Smooth muscle cell (in vitro differentiated cells): Measurements from ENCODE around the gene KRT33A. TPM values are rescaled to one million over a fixed set of nuclear protein-coding genes. Genes with fewer than 3 reads are reported as not detected.

Experiments used
- DNase-seq: peaks from one replicate; lab custom pipeline; 2025; ENCODE audit not compliant: unreplicated experiment; lab: John Stamatoyannopoulos, UW
- H2AFZ ChIP-seq: fragments of 200-600 bp; sonication (generic); 2 replicates; pipeline ENCODE4 v1.6.0; 2016; ENCODE audit warnings: antibody characterized with exemption, low read depth, mild to moderate bottlenecking
- H3F3A ChIP-seq: fragments of 200-600 bp; sonication (generic); 2 replicates; pipeline ENCODE4 v1.6.0; 2017; ENCODE audit warnings: antibody characterized with exemption, low read depth
- H3K27ac ChIP-seq: fragments of 200-600 bp; sonication (generic); 2 replicates; pipeline ENCODE4 v1.5.1; 2016; ENCODE audit warnings: low read depth, mild to moderate bottlenecking
- H3K27me3 ChIP-seq: fragments of 200-600 bp; sonication (generic); 2 replicates; pipeline ENCODE4 v1.6.1; 2016; ENCODE audit warnings: low read depth, mild to moderate bottlenecking
- H3K36me3 ChIP-seq: fragments of 200-600 bp; sonication (generic); 2 replicates; pipeline ENCODE4 v1.5.1; 2016; ENCODE audit warnings: low read depth
- H3K4me1 ChIP-seq: fragments of 200-600 bp; sonication (generic); 2 replicates; pipeline ENCODE4 v1.5.1; 2016; ENCODE audit warnings: low read depth
- H3K4me2 ChIP-seq: fragments of 200-600 bp; sonication (generic); 2 replicates; pipeline ENCODE4 v1.6.0; 2016; ENCODE audit warnings: mild to moderate bottlenecking
- H3K4me3 ChIP-seq: fragments of 200-600 bp; sonication (generic); 2 replicates; pipeline ENCODE4 v1.5.1; 2016; ENCODE audit warnings: mild to moderate bottlenecking
- H3K79me2 ChIP-seq: fragments of 200-600 bp; sonication (generic); 2 replicates; pipeline ENCODE4 v1.6.0; 2016; ENCODE audit warnings: low read depth, mild to moderate bottlenecking
- H3K9ac ChIP-seq: fragments of 200-600 bp; sonication (generic); 2 replicates; pipeline ENCODE4 v1.6.0; 2016; ENCODE audit warnings: low read depth
- H3K9me3 ChIP-seq: fragments of 200-600 bp; sonication (generic); replicated peaks from 2 replicates; pipeline ENCODE4 v1.5.1; 2016; ENCODE audit warnings: low read depth
- H4K20me1 ChIP-seq: fragments of 200-600 bp; sonication (generic); 2 replicates; pipeline ENCODE4 v1.6.0; 2016; ENCODE audit warnings: low read depth
- WGBS: methylation state at CpG from one replicate; pipeline ENCODE4 v1.1.7; 2016; ENCODE audit warnings: low lambda C conversion rate; 5-methylcytosine and 5-hydroxymethylcytosine counted together
- polyA plus RNA-seq: library from polyadenylated mRNA; unstranded; fragments of >200 nt; fragmentation: Nextera tagmentation; extraction: Ambion mirVana; gene quantifications from 2 replicates; pipeline ENCODE4 v1.2.1, GENCODE V29; 2016
- total RNA-seq: library from RNA; depleted of rRNA; stranded (reverse); fragments of >200 nt; gene quantifications from 2 replicates; pipeline ENCODE4 v1.2.3, GENCODE V29; 2014
- TF ChIP-seq, protein P1 (sequence below): fragments of 200-600 bp; sonication (generic); IDR thresholded peaks from 2 replicates; pipeline ENCODE4 v1.5.1; 2017; ENCODE audit warnings: borderline replicate concordance, mild to moderate bottlenecking, antibody characterized with exemption; ENCODE audit not compliant: insufficient read depth, poor library complexity, severe bottlenecking

The KRT33A gene
- total and polyA plus RNA-seq, 2 experiments from 2014 or later = 0.09 TPM; not detected in 1

DNA sequence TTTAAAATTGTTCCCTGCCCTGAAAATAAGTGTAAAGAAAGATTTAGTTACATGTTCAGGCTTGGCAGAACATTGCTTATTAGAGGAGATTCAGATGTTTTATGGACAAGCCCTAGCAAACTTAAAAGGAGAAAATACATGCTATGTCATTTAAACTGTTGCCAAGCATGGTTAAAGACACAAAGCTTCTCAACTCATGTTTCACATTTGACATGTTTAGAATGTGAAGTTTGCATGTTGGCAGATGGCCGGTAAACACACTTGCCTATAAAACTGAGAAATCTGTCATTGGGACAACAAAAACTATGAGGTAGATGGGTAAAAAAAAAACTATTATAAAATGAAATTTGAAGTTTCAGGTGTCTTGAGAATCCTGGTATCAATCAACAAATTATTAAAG, 53.8 kb downstream of the KRT33A start:
- no peaks in the 10 kb centered on the region for H3K36me3 ChIP-seq
- no peak overlapping the region for H3K4me2 ChIP-seq
- H3K27ac ChIP-seq = no peak overlapping the region
- TF ChIP-seq, protein P1, sequence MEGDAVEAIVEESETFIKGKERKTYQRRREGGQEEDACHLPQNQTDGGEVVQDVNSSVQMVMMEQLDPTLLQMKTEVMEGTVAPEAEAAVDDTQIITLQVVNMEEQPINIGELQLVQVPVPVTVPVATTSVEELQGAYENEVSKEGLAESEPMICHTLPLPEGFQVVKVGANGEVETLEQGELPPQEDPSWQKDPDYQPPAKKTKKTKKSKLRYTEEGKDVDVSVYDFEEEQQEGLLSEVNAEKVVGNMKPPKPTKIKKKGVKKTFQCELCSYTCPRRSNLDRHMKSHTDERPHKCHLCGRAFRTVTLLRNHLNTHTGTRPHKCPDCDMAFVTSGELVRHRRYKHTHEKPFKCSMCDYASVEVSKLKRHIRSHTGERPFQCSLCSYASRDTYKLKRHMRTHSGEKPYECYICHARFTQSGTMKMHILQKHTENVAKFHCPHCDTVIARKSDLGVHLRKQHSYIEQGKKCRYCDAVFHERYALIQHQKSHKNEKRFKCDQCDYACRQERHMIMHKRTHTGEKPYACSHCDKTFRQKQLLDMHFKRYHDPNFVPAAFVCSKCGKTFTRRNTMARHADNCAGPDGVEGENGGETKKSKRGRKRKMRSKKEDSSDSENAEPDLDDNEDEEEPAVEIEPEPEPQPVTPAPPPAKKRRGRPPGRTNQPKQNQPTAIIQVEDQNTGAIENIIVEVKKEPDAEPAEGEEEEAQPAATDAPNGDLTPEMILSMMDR = no peak
- H2AFZ ChIP-seq = no peak overlapping the region
- H3K9ac ChIP-seq = no peak overlapping the region
- H3K27me3 ChIP-seq = no peaks in the 10 kb centered on the region
- no peaks in the 10 kb centered on the region for H3K79me2 ChIP-seq
- H3F3A ChIP-seq = no peaks in the 10 kb centered on the region
- no peaks in the 10 kb centered on the region for H4K20me1 ChIP-seq
- H3K9me3 ChIP-seq = no peaks in the 10 kb centered on the region
- 90% methylated on average over 1 of the region's 1 CpG for WGBS
- H3K4me3 ChIP-seq = no peak overlapping the region
- no peak for DNase-seq
- H3K4me1 ChIP-seq = no peaks in the 10 kb centered on the region

Other genes starting within 250 kb of the KRT33A start
Only the 30 nearest of the 34 such genes appear.
- not detected in 2 replicates for gene KRTAP4-12, start 226.6 kb downstream of the KRT33A start, total RNA-seq
- gene KRTAP4-12, start 226.6 kb downstream of the KRT33A start, polyA plus RNA-seq = not detected in 2 replicates
- not detected in 2 replicates for gene KRTAP4-6, start 210.3 kb downstream of the KRT33A start, total RNA-seq
- gene KRTAP4-6, start 210.3 kb downstream of the KRT33A start, polyA plus RNA-seq = not detected in 2 replicates
- gene KRTAP4-5, start 201.0 kb downstream of the KRT33A start, total RNA-seq = not detected in 2 replicates
- gene KRTAP4-5, start 201.0 kb downstream of the KRT33A start, polyA plus RNA-seq = not detected in 2 replicates
- gene KRTAP4-4, start 190.1 kb downstream of the KRT33A start, total RNA-seq = not detected in 2 replicates
- not detected in 2 replicates for gene KRTAP4-4, start 190.1 kb downstream of the KRT33A start, polyA plus RNA-seq
- gene KRTAP4-3, start 182.6 kb downstream of the KRT33A start, total RNA-seq = not detected in 2 replicates
- not detected in 2 replicates for gene KRTAP4-3, start 182.6 kb downstream of the KRT33A start, polyA plus RNA-seq
- gene KRTAP4-2, start 172.6 kb downstream of the KRT33A start, total RNA-seq = not detected in 2 replicates
- not detected in 2 replicates for gene KRTAP4-2, start 172.6 kb downstream of the KRT33A start, polyA plus RNA-seq
- gene KRTAP4-1, start 165.9 kb downstream of the KRT33A start, total RNA-seq = not detected in 2 replicates
- not detected in 2 replicates for gene KRTAP4-1, start 165.9 kb downstream of the KRT33A start, polyA plus RNA-seq
- gene KRTAP9-1, start 160.9 kb downstream of the KRT33A start, total RNA-seq = not detected in 2 replicates
- not detected in 2 replicates for gene KRTAP9-1, start 160.9 kb downstream of the KRT33A start, polyA plus RNA-seq
- gene KRTAP9-2, start 124.2 kb downstream of the KRT33A start, total RNA-seq = not detected in 2 replicates
- gene KRTAP9-2, start 124.2 kb downstream of the KRT33A start, polyA plus RNA-seq = not detected in 2 replicates
- not detected in 2 replicates for gene KRTAP9-3, start 118.4 kb downstream of the KRT33A start, total RNA-seq
- not detected in 2 replicates for gene KRTAP9-3, start 118.4 kb downstream of the KRT33A start, polyA plus RNA-seq
- not detected in 2 replicates for gene KRTAP9-8, start 112.8 kb downstream of the KRT33A start, total RNA-seq
- gene KRTAP9-8, start 112.8 kb downstream of the KRT33A start, polyA plus RNA-seq = not detected in 2 replicates
- not detected in 2 replicates for gene KRTAP9-4, start 101.1 kb downstream of the KRT33A start, total RNA-seq
- gene KRTAP9-4, start 101.1 kb downstream of the KRT33A start, polyA plus RNA-seq = not detected in 2 replicates
- not detected in 2 replicates for gene KRTAP9-9, start 95.4 kb downstream of the KRT33A start, total RNA-seq
- gene KRTAP9-9, start 95.4 kb downstream of the KRT33A start, polyA plus RNA-seq = not detected in 2 replicates
- gene KRTAP9-6, start 85.5 kb downstream of the KRT33A start, total RNA-seq = not detected in 2 replicates
- gene KRTAP9-6, start 85.5 kb downstream of the KRT33A start, polyA plus RNA-seq = not detected in 2 replicates
- not detected in 2 replicates for gene KRTAP9-7, start 75.1 kb downstream of the KRT33A start, total RNA-seq
- gene KRTAP9-7, start 75.1 kb downstream of the KRT33A start, polyA plus RNA-seq = not detected in 2 replicates
- not detected in 2 replicates for gene KRTAP29-1, start 48.0 kb downstream of the KRT33A start, total RNA-seq
- not detected in 2 replicates for gene KRTAP29-1, start 48.0 kb downstream of the KRT33A start, polyA plus RNA-seq
- not detected in 2 replicates for gene KRTAP16-1, start 41.5 kb downstream of the KRT33A start, total RNA-seq
- gene KRTAP16-1, start 41.5 kb downstream of the KRT33A start, polyA plus RNA-seq = not detected in 2 replicates
- gene KRTAP17-1, start 35.1 kb downstream of the KRT33A start, total RNA-seq = not detected in 2 replicates
- gene KRTAP17-1, start 35.1 kb downstream of the KRT33A start, polyA plus RNA-seq = not detected in 2 replicates
- 2.3 and 2.7 TPM in 2 replicates for gene KRT33B, start 19.0 kb upstream of the KRT33A start, total RNA-seq
- gene KRT33B, start 19.0 kb upstream of the KRT33A start, polyA plus RNA-seq = 1.1 and 1.8 TPM in 2 replicates
- gene KRT34, start 31.5 kb upstream of the KRT33A start, total RNA-seq = 18.6 and 23.1 TPM in 2 replicates
- gene KRT34, start 31.5 kb upstream of the KRT33A start, polyA plus RNA-seq = 5.3 and 8.5 TPM in 2 replicates
- gene KRT31, start 46.8 kb upstream of the KRT33A start, total RNA-seq = not detected in 2 replicates
- not detected in 2 replicates for gene KRT31, start 46.8 kb upstream of the KRT33A start, polyA plus RNA-seq
- 0.18 and 0.40 TPM in 2 replicates for gene KRT37, start 73.8 kb upstream of the KRT33A start, total RNA-seq
- gene KRT37, start 73.8 kb upstream of the KRT33A start, polyA plus RNA-seq = not detected in 2 replicates
- gene KRT38, start 90.2 kb upstream of the KRT33A start, total RNA-seq = not detected in 2 replicates
- not detected in 2 replicates for gene KRT38, start 90.2 kb upstream of the KRT33A start, polyA plus RNA-seq
- gene KRT32, start 116.6 kb upstream of the KRT33A start, total RNA-seq = not detected in 2 replicates
- gene KRT32, start 116.6 kb upstream of the KRT33A start, polyA plus RNA-seq = not detected in 2 replicates
- not detected in 2 replicates for gene KRT35, start 130.3 kb upstream of the KRT33A start, total RNA-seq
- not detected in 2 replicates for gene KRT35, start 130.3 kb upstream of the KRT33A start, polyA plus RNA-seq
- gene KRT36, start 139.1 kb upstream of the KRT33A start, total RNA-seq = 0.09 and 1.1 TPM in 2 replicates
- gene KRT36, start 139.1 kb upstream of the KRT33A start, polyA plus RNA-seq = not detected in 2 replicates
- 3.7 and 5.2 TPM in 2 replicates for gene KRT13, start 154.8 kb upstream of the KRT33A start, total RNA-seq
- 1.7 and 3.8 TPM in 2 replicates for gene KRT13, start 154.8 kb upstream of the KRT33A start, polyA plus RNA-seq
- 0.49 and 1.7 TPM in 2 replicates for gene KRT15, start 168.1 kb upstream of the KRT33A start, total RNA-seq
- gene KRT15, start 168.1 kb upstream of the KRT33A start, polyA plus RNA-seq = 0.93 and 1.3 TPM in 2 replicates
- gene KRT19, start 177.5 kb upstream of the KRT33A start, total RNA-seq = 539 and 722 TPM in 2 replicates
- gene KRT19, start 177.5 kb upstream of the KRT33A start, polyA plus RNA-seq = 454 and 1,762 TPM in 2 replicates
- 0.22 and 1.3 TPM in 2 replicates for gene KRT9, start 221.2 kb upstream of the KRT33A start, total RNA-seq
- not detected in 2 replicates for gene KRT9, start 221.2 kb upstream of the KRT33A start, polyA plus RNA-seq